Peyer's patch (tissue), 4 donors: ENCODE measurements around the gene TOX2. TPM values are rescaled to one million over a fixed set of nuclear protein-coding genes. Genes with fewer than 3 reads are reported as not detected.

Experiments used
- DNase-seq, 3 donors: peaks; one replicate each; pipeline ENCODE4 v3.0.0-alpha.2; 2017 to 2019
- H3K27ac ChIP-seq, 4 donors: fragments of 200-600 bp; sonication (generic); one replicate each; pipeline ENCODE4 v1.5.1; 2016 to 2019
- H3K27me3 ChIP-seq, 2 donors: fragments of 200-600 bp; sonication (generic); one replicate each; pipeline ENCODE4 v1.5.1; 2019
- H3K36me3 ChIP-seq, 3 donors: fragments of 200-600 bp; sonication (generic); one replicate each; pipeline ENCODE4 v1.5.1; 2016 to 2019
- H3K4me1 ChIP-seq, 4 donors: fragments of 200-600 bp; sonication (generic); one replicate each; pipeline ENCODE4 v1.5.1; 2016 to 2019
- H3K4me3 ChIP-seq, 4 donors: fragments of 200-600 bp; sonication (generic); 1 replicate in 3 of 4; 2 replicates in 1 of 4; pipeline ENCODE4 v1.5.1; 2016 to 2019; ENCODE audit warnings: mild to moderate bottlenecking in 1 of 4
- H3K9me3 ChIP-seq, 4 donors: fragments of 200-600 bp; sonication (generic); one replicate each; pipeline ENCODE4 v1.5.1; 2016 to 2019; ENCODE audit warnings: mild to moderate bottlenecking in 1 of 4
- CTCF ChIP-seq, 6 experiments: fragments of 450-650 bp in 4 of 6; fragments of 200-600 bp in 2 of 6; sonication (generic) in 1 of 6; IDR thresholded peaks; one replicate each; pipeline ENCODE4 v1.5.1; 2017 to 2019; ENCODE audit warnings: antibody characterized with exemption in 6 of 6, mild to moderate bottlenecking in 3 of 6, moderate library complexity in 1 of 6
- POLR2A ChIP-seq, 2 donors: fragments of 450-650 bp; IDR thresholded peaks; one replicate each; pipeline ENCODE4 v1.5.1; 2017; ENCODE audit warnings: antibody characterized with exemption in 2 of 2, mild to moderate bottlenecking in 2 of 2, moderate library complexity in 2 of 2
- total RNA-seq, 4 donors: library from RNA; depleted of rRNA; stranded (reverse); fragments of >200 nt; gene quantifications; one replicate each; pipeline ENCODE4 v1.1.0, GENCODE V29; 2016

TOX2 gene
- total RNA-seq, 4 donors from 2014 or later = 1.9 to 5.8 (median 2.0) TPM

GRCh38 chr20:43916073-43916880 lies 1.6 kb downstream of the TOX2 start:
- Histone ChIP-seq H3K4me3 (peak overlapping the region; percentile 39 to 63 (median 58)), H3K36me3 (no peaks in the 10 kb centered on the region), H3K9me3 (peaks cover 0 to 7% (median 0%) of the 10 kb centered on the region in 4 donors), H3K4me1 (peaks cover 0 to 20% (median 7%) of the 10 kb centered on the region in 4 donors), H3K27ac (peak overlapping the region in 1 of 4 donors; percentile 64), H3K27me3 (peaks cover 0 to 15% of the 10 kb centered on the region in 2 donors)
- TF ChIP-seq POLR2A (IDR thresholded peaks at IDR 0.05) (no peak), CTCF (IDR thresholded peaks at IDR 0.05) (no peak)
- peak in 1 of 3 donors; percentile 42 for DNase-seq

- peaks cover 0 to 7% (median 0%) of the 10 kb centered on the region in 4 donors for H3K9me3 ChIP-seq
- peak overlapping the region in 2 of 4 donors; percentile 57 to 63 for H3K4me3 ChIP-seq
- peaks cover 0 to 20% (median 7%) of the 10 kb centered on the region in 4 donors for H3K4me1 ChIP-seq
- TF ChIP-seq CTCF (IDR thresholded peaks at IDR 0.05) (no peak), POLR2A (IDR thresholded peaks at IDR 0.05) (no peak)
- H3K27me3 ChIP-seq = peaks cover 0 to 15% of the 10 kb centered on the region in 2 donors
- DNase-seq = peak in 1 of 3 donors; percentile 30
- no peaks in the 10 kb centered on the region for H3K36me3 ChIP-seq
- no peak overlapping the region for H3K27ac ChIP-seq
Observed at GRCh38 chr20:43916881-43917371, 2.3 kb downstream of the TOX2 start.

- Histone ChIP-seq H3K27me3 (peaks cover 0 to 15% of the 10 kb centered on the region in 2 donors), H3K4me3 (peak overlapping the region in 1 of 4 donors; percentile 57), H3K36me3 (no peaks in the 10 kb centered on the region), H3K27ac (no peak overlapping the region), H3K4me1 (peaks cover 0 to 20% (median 7%) of the 10 kb centered on the region in 4 donors), H3K9me3 (peaks cover 0 to 4% (median 0%) of the 10 kb centered on the region in 4 donors)
- no peak for TF ChIP-seq POLR2A (IDR thresholded peaks at IDR 0.05)
- no peak for TF ChIP-seq CTCF (IDR thresholded peaks at IDR 0.05)
- DNase-seq = no peak
Observed at GRCh38 chr20:43917380-43917779, 2.7 kb downstream of the TOX2 start.

- H3K27me3 ChIP-seq = peaks cover 0 to 14% of the 10 kb centered on the region in 2 donors
- peak in 1 of 3 donors; percentile 23 for DNase-seq
- no peaks in the 10 kb centered on the region for H3K9me3 ChIP-seq
- no peak overlapping the region for H3K27ac ChIP-seq
- no peak for TF ChIP-seq POLR2A (IDR thresholded peaks at IDR 0.05)
- TF ChIP-seq CTCF (IDR thresholded peaks at IDR 0.05) = no peak
- no peak overlapping the region for H3K4me3 ChIP-seq
- no peaks in the 10 kb centered on the region for H3K36me3 ChIP-seq
- peaks cover 0 to 15% (median 7%) of the 10 kb centered on the region in 4 donors for H3K4me1 ChIP-seq
Observed at GRCh38 chr20:43919686-43920403, 5.2 kb downstream of the TOX2 start.

- Histone ChIP-seq H3K27me3 (peaks cover 0 to 5% of the 10 kb centered on the region in 2 donors), H3K36me3 (no peaks in the 10 kb centered on the region), H3K4me3 (no peak overlapping the region), H3K9me3 (no peaks in the 10 kb centered on the region), H3K27ac (no peak overlapping the region), H3K4me1 (peaks cover 0 to 12% (median 6%) of the 10 kb centered on the region in 4 donors)
- DNase-seq = no peak
- TF ChIP-seq CTCF (IDR thresholded peaks at IDR 0.05) (no peak), POLR2A (IDR thresholded peaks at IDR 0.05) (no peak)
Observed at GRCh38 chr20:43920797-43921196, 6.1 kb downstream of the TOX2 start.
